ENCODE measurements around the gene ELN.

The ELN gene

GRCh38 chr7:74068378-74069085 lies 40.6 kb downstream of the ELN start:
- no peak overlapping the region for H3K4me3 Mint-ChIP-seq
- no peaks in the 10 kb centered on the region for H3K9me3 Mint-ChIP-seq
- H3K4me1 Mint-ChIP-seq (ENCODE audit: low read depth) = no peaks in the 10 kb centered on the region
- H3K27ac Mint-ChIP-seq = no peak overlapping the region
- DNase-seq = no peak
- no peaks in the 10 kb centered on the region for H3K27me3 Mint-ChIP-seq
- no peaks in the 10 kb centered on the region for H3K36me3 Mint-ChIP-seq (ENCODE audit: low read depth)

- Mint-ChIP-seq H3K27ac (no peak overlapping the region), H3K4me1 (ENCODE audit: low read depth) (no peaks in the 10 kb centered on the region), H3K9me3 (no peaks in the 10 kb centered on the region), H3K27me3 (no peaks in the 10 kb centered on the region), H3K4me3 (no peak overlapping the region), H3K36me3 (ENCODE audit: low read depth) (no peaks in the 10 kb centered on the region)
- no peak for DNase-seq
Observed at GRCh38 chr7:74069086-74069541, 41.1 kb downstream of the ELN start.

- H3K4me1 Mint-ChIP-seq (ENCODE audit: low read depth) = no peaks in the 10 kb centered on the region
- no peak overlapping the region for H3K4me3 Mint-ChIP-seq
- no peak overlapping the region for H3K27ac Mint-ChIP-seq
- no peaks in the 10 kb centered on the region for H3K36me3 Mint-ChIP-seq (ENCODE audit: low read depth)
- no peaks in the 10 kb centered on the region for H3K27me3 Mint-ChIP-seq
- H3K9me3 Mint-ChIP-seq = no peaks in the 10 kb centered on the region
- no peak for DNase-seq
Observed at GRCh38 chr7:74069790-74070618, 42.0 kb downstream of the ELN start.

- H3K27me3 Mint-ChIP-seq = no peaks in the 10 kb centered on the region
- H3K4me3 Mint-ChIP-seq = no peak overlapping the region
- H3K9me3 Mint-ChIP-seq = no peaks in the 10 kb centered on the region
- no peaks in the 10 kb centered on the region for H3K36me3 Mint-ChIP-seq (ENCODE audit: low read depth)
- DNase-seq = no peak
- no peaks in the 10 kb centered on the region for H3K4me1 Mint-ChIP-seq (ENCODE audit: low read depth)
- no peak overlapping the region for H3K27ac Mint-ChIP-seq
Observed at GRCh38 chr7:74070619-74070921, 42.6 kb downstream of the ELN start.

- Mint-ChIP-seq H3K4me3 (no peak overlapping the region), H3K9me3 (no peaks in the 10 kb centered on the region), H3K4me1 (ENCODE audit: low read depth) (no peaks in the 10 kb centered on the region), H3K36me3 (ENCODE audit: low read depth) (no peaks in the 10 kb centered on the region), H3K27ac (no peak overlapping the region), H3K27me3 (no peaks in the 10 kb centered on the region)
- no peak for DNase-seq
Observed at GRCh38 chr7:74071121-74071520, 43.1 kb downstream of the ELN start.

GRCh38 chr7:74074770-74075169 lies 46.8 kb downstream of the ELN start:
- DNase-seq = no peak
- Mint-ChIP-seq H3K27ac (no peak overlapping the region), H3K4me3 (no peak overlapping the region), H3K27me3 (no peaks in the 10 kb centered on the region), H3K4me1 (ENCODE audit: low read depth) (no peaks in the 10 kb centered on the region), H3K9me3 (no peaks in the 10 kb centered on the region), H3K36me3 (ENCODE audit: low read depth) (no peaks in the 10 kb centered on the region)

GRCh38 chr7:74078461-74078860 lies 50.5 kb downstream of the ELN start:
- no peaks in the 10 kb centered on the region for H3K9me3 Mint-ChIP-seq
- H3K27ac Mint-ChIP-seq = no peak overlapping the region
- H3K4me3 Mint-ChIP-seq = no peak overlapping the region
- no peaks in the 10 kb centered on the region for H3K27me3 Mint-ChIP-seq
- DNase-seq = no peak
- H3K4me1 Mint-ChIP-seq (ENCODE audit: low read depth) = peaks cover 4% of the 10 kb centered on the region
- no peaks in the 10 kb centered on the region for H3K36me3 Mint-ChIP-seq (ENCODE audit: low read depth)

- Mint-ChIP-seq H3K9me3 (no peaks in the 10 kb centered on the region), H3K27me3 (no peaks in the 10 kb centered on the region), H3K4me3 (peak overlapping the region; percentile 75), H3K4me1 (ENCODE audit: low read depth) (peaks cover 15% of the 10 kb centered on the region), H3K36me3 (ENCODE audit: low read depth) (peaks cover 16% of the 10 kb centered on the region), H3K27ac (no peak overlapping the region)
- DNase-seq = no peak
Observed at GRCh38 chr7:74082770-74083116, 54.8 kb downstream of the ELN start.

- peaks cover 15% of the 10 kb centered on the region for H3K4me1 Mint-ChIP-seq (ENCODE audit: low read depth)
- peak; percentile 91 for DNase-seq
- H3K9me3 Mint-ChIP-seq = no peaks in the 10 kb centered on the region
Observed at GRCh38 chr7:74083117-74083876, 55.3 kb downstream of the ELN start, which contains the start of gene LIMK1. TSS of gene LIMK1 (plus strand) at chr7:74083804. CDS start at chr7:74083991, 187 bp downstream.

GRCh38 chr7:74083928-74084721 lies 56.2 kb downstream of the ELN start:
- Mint-ChIP-seq H3K4me3 (peak overlapping the region; percentile 85), H3K4me1 (ENCODE audit: low read depth) (peaks cover 15% of the 10 kb centered on the region), H3K9me3 (no peaks in the 10 kb centered on the region), H3K27me3 (no peaks in the 10 kb centered on the region), H3K36me3 (ENCODE audit: low read depth) (peaks cover 25% of the 10 kb centered on the region), H3K27ac (peak overlapping the region; percentile 91)
- DNase-seq = peak; percentile 59

More at GRCh38 chr7:74083117-74083876, 55.3 kb downstream of the ELN start, which contains the start of gene LIMK1:
- Mint-ChIP-seq H3K27me3 (no peaks in the 10 kb centered on the region), H3K4me3 (peak within 1 kb of the TSS; percentile 85), H3K27ac (peak within 1 kb of the TSS; percentile 91), H3K36me3 (ENCODE audit: low read depth) (peaks cover 21% of the 10 kb centered on the region)

GRCh38 chr7:74084722-74085578 lies 57.0 kb downstream of the ELN start:
- Mint-ChIP-seq H3K27me3 (no peaks in the 10 kb centered on the region), H3K4me3 (peak overlapping the region; percentile 85), H3K27ac (peak overlapping the region; percentile 91), H3K36me3 (ENCODE audit: low read depth) (peaks cover 29% of the 10 kb centered on the region), H3K9me3 (no peaks in the 10 kb centered on the region), H3K4me1 (ENCODE audit: low read depth) (peaks cover 15% of the 10 kb centered on the region)
- no peak for DNase-seq

GRCh38 chr7:74087791-74088453 lies 59.9 kb downstream of the ELN start:
- H3K27ac Mint-ChIP-seq = no peak overlapping the region

More at GRCh38 chr7:74087791-74088453, 59.9 kb downstream of the ELN start:
- no peaks in the 10 kb centered on the region for H3K27me3 Mint-ChIP-seq
- H3K4me3 Mint-ChIP-seq = no peak overlapping the region
- peaks cover 29% of the 10 kb centered on the region for H3K36me3 Mint-ChIP-seq (ENCODE audit: low read depth)
- no peak for DNase-seq
- peaks cover 23% of the 10 kb centered on the region for H3K4me1 Mint-ChIP-seq (ENCODE audit: low read depth)
- H3K9me3 Mint-ChIP-seq = no peaks in the 10 kb centered on the region
